ENCODE data around the gene TPPP2.

DNA sequence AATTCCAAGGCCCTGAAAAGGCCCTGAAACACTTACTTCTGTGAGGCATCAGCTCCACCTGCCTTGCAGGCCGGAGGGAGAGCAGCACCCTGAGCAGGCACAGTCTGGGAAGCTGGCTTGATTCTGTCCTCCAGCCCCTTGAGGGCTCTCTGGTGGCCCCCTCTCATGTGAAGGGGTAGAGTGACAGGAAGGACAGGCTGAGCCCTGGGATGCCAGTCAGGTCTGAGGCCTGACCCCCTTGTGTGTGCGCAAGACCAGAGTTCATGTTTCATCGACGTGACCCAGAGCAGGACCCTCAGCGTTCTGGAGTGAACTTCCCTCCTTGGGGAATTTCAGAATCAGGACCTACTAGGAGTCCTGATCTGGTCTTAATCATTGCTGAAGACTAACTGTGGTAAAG, 28.9 kb downstream of the TPPP2 start:
- TF ChIP-seq, protein P1, sequence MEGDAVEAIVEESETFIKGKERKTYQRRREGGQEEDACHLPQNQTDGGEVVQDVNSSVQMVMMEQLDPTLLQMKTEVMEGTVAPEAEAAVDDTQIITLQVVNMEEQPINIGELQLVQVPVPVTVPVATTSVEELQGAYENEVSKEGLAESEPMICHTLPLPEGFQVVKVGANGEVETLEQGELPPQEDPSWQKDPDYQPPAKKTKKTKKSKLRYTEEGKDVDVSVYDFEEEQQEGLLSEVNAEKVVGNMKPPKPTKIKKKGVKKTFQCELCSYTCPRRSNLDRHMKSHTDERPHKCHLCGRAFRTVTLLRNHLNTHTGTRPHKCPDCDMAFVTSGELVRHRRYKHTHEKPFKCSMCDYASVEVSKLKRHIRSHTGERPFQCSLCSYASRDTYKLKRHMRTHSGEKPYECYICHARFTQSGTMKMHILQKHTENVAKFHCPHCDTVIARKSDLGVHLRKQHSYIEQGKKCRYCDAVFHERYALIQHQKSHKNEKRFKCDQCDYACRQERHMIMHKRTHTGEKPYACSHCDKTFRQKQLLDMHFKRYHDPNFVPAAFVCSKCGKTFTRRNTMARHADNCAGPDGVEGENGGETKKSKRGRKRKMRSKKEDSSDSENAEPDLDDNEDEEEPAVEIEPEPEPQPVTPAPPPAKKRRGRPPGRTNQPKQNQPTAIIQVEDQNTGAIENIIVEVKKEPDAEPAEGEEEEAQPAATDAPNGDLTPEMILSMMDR (IDR thresholded peaks at IDR 0.05): no peak
- TF ChIP-seq POLR2A (IDR thresholded peaks at IDR 0.05): no peak

Measured in adrenal gland (tissue), 5 donors.